HG03520 (cell line): ENCODE results near the gene NPPC.

Source experiments
- ATAC-seq: cut with Tn5 transposase; IDR thresholded peaks from one replicate; pipeline ENCODE4 v1.9.1; 2021; ENCODE audit warnings: mild to moderate bottlenecking, moderate library complexity; ENCODE audit not compliant: unreplicated experiment

Gene NPPC

GRCh38 chr2:231935815-231936214, 9.6 kb upstream of the NPPC start:
- ATAC-seq: no peak

DNA sequence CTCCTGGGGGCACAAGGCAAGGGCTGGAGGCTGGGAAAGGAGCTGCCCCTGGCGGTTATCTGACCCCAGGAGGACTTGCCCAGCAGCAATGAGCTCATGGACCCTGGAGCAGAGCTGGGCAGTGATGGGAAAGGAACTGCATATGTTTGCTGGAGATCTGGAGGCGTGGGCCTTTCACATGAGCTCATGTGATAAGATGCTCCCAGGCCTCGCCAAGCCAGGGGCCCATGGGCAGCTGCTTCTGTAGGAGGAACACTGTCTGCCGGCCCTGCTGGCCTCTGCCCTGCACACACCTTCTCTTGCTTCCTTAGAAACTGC, 9.0 kb upstream of the NPPC start:
- ATAC-seq: no peak

- ATAC-seq: no peak
Measured at GRCh38 chr2:231934441-231935206, 8.4 kb upstream of the NPPC start.

GRCh38 chr2:231933916-231934401, 7.8 kb upstream of the NPPC start:
- no peak for ATAC-seq

DNA sequence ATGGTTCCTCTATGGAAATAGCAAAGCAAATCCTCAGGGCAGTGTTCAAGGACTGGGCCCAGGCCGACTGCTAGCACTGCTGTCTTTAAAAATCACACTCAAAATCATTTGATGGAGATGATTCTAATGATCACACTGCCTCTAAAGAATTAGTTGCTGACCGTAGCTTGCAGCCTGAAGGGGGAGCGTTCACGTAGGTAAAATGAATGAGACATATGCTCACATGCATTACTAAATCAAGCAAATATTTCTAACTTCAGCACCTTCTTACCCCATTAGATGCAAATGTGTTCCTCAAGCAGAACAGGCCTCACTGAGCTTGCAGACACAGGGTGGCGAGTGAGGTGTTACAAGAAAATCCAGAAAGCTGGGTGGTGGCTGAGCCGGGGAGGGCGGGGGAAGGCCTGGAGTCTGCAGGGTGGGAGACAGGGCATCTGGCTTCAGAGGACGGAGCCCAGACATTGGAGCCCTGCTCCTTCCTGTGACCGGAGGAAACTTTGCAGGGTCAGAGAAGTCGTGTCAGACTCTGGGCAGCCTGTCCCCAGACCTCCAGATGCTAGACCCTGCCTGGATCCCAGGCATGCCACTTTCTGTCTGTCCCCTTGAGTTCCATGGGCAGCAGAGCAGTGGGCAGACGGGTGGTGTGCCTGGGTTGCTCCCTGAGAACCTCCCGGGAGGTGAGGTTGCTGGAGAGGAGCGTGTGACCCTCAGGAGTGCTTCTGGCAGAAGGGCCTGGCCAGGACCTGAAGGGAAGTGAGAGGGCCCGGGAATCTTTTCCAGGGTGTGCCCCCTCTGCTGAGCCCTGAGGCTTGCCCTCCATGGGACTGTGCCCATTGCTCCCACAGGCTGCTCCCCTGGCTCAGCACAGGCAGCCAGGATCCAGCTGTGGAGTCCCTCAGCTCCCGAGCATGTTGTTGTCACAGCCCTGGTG, 7.1 kb upstream of the NPPC start:
- no peak for ATAC-seq

DNA sequence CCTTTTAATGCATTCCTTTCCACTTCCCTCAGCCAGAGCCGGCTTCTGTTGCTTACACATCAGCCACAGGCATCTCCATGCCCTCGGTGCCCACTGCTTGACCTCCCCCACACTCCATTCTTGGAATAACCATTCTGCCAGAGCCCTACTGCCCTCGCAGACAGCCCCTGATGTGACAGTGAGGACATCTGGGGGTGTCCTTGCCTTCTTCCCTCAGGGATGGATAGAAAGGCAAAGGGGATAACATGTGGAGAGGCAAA, 6.4 kb upstream of the NPPC start:
- ATAC-seq: no peak

GRCh38 chr2:231931481-231931915, 5.3 kb upstream of the NPPC start:
- ATAC-seq: no peak

- ATAC-seq: no peak
Measured at GRCh38 chr2:231930593-231931281, 4.5 kb upstream of the NPPC start.

DNA sequence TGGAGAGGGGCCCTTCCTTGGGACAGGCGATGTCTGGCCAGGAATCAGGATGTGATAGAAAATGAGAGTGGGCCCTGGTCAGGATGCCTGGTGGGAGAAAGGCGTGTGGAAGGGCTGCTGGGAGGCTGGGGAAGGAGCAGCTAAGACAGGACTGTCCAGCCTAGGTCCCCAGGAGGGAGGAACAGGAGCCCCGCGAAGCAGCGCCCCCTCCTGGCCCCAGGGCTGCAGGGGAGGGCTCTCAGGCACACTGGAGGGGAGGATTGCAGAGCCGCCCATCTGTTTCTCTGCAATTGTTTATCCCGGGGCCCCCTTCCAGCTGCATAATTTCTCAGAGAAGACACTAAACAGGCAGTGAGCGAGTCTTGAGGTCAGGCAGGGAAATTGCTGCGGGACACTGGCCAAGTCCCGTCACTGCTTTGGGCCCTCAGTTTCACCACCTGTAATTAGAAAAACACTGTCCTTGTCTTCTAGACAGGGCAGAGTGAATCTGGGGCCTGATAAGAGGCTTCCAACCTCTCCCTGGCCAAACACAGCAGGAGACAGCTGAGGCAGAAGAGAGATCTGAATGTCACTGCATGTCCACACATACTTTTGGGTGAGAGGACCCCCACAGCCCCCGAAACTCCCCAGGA, 3.9 kb upstream of the NPPC start:
- no peak for ATAC-seq

DNA sequence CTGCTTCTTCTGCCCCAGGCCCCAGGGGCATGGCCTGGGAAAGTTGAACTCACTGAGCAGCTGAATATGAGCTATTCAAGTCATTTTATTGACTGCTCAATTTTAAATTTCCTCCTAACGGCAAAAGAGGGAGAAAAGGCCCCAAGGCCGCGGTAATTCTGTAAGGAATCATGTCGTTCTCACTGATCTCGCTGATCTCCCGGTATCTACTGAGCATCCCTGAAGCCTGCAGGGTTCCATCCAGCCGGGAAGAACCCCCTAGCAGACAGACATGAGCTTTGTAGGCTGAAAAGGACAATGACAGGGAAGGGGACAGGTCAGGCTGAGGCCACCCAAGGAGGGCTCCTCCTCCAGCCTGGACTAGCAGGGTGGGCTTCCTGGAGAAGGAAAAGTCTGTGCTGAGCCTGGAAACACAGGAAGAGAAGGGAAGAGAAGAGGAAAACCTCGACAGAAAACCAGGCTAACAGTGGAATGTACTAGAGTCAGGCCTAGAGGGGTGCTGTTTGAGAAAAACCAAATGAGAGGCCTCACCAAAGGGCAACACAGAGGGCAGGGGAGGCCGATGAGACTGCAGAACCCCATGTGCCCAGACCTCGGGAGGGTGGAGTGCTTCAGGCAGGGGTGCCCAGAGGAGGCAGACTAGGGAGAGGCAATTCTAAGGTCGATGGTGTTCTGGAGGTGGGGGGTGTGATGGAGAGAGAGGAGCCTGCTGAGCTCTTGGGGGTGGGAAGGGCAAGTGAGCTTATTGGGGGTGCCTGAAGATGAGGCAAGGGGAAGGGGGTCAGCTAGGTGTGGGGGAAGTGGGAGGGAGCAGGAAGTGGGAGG, 2.9 kb upstream of the NPPC start:
- ATAC-seq: no peak

DNA sequence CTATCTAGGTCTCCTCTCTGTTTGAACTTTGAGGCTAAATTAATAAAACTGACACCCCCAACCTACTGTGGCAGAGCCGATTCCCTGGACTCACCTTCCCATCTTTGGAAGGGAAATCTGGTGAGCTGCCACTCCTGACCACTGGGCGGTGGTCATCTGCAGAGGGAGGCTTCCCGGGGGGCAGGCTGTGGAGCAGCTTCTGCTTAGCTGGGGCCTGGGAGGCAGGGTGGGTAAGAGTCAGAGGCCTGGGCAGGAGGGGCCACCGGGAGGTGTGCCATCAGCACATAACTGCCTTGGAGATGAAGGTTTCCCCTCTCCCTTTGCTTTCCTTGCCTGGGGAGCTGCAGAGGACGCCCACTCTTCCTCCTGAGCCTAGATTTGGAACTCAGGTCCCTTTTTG, 2.3 kb upstream of the NPPC start:
- no peak for ATAC-seq

- no peak for ATAC-seq
Measured at GRCh38 chr2:231927566-231927890, 1.3 kb upstream of the NPPC start.

DNA sequence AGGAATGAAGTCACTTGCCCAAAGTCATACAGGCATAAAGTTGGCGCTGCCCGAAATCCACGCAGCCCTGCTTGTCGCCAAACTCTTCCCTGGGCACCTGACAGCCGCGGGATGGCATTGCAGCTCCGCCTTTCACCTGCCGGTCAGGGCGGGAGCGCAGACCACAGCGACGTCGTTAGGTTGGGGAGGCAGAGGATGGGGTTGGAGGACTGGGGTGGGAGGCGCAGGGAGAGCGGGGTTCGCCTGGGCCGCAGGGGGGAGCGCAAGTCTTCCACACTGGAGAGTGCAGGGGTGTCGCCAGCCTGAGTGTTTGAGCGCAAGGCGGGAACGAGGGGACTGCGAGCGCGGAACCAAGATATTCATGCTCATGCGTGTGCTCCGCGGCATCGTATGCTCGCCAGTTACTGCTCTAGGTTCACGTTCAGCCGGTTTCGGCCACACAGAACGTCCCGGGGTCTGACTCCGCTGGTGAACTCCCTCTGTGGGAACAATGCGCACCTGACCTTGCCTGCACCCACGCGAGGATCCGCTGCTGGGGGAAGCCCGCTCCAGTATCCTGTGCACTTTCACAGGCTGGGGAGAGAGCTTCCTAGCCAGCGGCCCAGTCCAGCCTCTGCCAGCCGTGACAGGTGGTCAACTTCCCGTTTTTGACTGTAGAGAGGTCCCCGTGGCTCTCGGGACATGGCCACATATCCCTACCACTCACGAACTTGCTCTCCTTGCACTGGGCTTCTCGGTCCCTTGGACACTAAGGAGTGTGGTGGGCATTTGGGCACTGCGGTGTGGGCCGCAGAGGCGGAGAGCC, 767 bp upstream of the NPPC start:
- ATAC-seq: no peak

GRCh38 chr2:231925303-231926179, 655 bp downstream of the NPPC start:
- ATAC-seq: peak; percentile 39

- no peak for ATAC-seq
Measured at GRCh38 chr2:231924889-231925275, 1.3 kb downstream of the NPPC start.

DNA sequence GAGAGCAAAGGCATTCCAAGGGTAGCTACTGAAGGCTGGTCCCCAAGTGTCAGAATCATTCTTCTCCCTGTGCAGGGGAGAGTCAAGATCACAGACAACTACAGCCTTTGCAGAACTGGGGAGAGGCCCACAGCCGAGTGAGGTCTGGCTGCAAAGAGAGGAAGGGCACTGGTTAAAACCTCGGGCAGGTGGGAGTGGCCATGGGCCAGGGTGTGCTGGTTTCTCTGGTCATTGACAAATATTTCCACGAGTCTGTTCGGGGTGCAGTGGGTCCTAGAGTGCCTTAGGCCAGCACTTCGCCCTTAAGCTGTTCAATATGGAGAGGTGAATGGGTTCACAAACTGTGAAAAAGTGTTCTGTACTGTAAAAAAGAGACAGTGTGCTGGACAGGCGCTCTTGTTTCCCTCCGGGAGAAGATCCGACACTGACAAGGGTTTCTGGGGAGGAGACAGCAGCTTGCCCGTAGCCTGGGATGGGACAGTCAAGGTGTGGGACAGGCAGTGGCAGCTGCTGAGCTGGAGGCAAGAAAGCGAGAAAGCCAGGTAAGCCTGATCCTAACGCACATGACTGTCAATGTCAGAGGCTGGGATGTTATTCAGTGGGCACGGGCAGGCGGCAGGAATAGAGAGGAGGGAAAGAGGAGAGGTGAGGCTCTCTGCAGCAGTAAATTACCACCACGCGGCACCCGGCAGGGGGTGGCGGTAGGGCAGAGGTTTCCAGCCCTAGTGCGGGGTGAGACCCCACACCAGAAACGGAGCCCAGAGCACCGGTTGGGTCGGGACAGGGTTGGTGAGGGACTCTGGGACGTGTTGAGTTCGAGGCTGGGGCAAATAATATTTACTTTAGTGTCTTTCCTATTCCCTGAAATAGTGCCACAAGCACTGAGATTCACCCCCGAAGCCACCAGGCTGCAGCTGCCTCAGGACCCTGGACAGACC, 2.0 kb downstream of the NPPC start:
- no peak for ATAC-seq

DNA sequence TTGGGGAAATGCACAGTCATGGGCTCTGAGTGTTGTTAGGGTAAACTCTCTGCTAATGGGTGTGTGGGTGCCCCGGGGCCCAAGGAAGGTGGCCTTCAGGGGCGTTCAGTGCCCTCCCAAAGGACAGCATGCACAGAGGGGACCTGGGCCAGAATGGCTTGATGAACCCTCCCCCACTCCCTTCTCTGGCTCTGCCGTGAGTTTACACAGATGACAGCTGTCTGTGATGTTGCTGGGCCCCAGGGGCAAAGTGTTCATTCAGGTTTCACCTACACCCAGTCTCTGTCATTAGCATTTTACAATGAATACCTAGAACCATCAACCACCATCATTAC, 3.2 kb downstream of the NPPC start:
- no peak for ATAC-seq
